Caco-2 (cell line): ENCODE data around the gene DRAM1. TPM values are rescaled to one million over a fixed set of nuclear protein-coding genes. Genes with fewer than 3 reads are reported as not detected.

Experiments
- BruUV-seq: library from RNA; stranded (reverse); fragments of 400-500 nt; replicated peaks from 2 replicates; lab custom pipeline; 2021; lab: Mats Ljungman, UMichigan
- CTCF ChIA-PET: fragments of 300-600 bp; sonication (Branson Sonifier 250); formaldehyde crosslinking; loops from one replicate; lab custom pipeline; 2022; ENCODE audit warnings: antibody characterized with exemption; lab: Charles Lee
- POLR2A ChIA-PET: fragments of 300-600 bp; sonication (Branson Sonifier 250); formaldehyde crosslinking; loops from one replicate; lab custom pipeline; 2022; ENCODE audit warnings: antibody characterized with exemption; lab: Charles Lee
- DNase-seq, 2 experiments: peaks; one replicate each; pipeline versions ENCODE4 v3.0.0 to v3.0.0-alpha.2; 2020 to 2022
- H3K27me3 ChIP-seq: replicated peaks from 2 replicates; pipeline ENCODE4 v1.6.0; 2011; ENCODE audit warnings: low read length; ENCODE audit not compliant: control insufficient read depth, insufficient read depth
- H3K36me3 ChIP-seq: 2 replicates; pipeline ENCODE4 v1.5.1; 2011; ENCODE audit warnings: low read length; ENCODE audit not compliant: control insufficient read depth, insufficient read depth
- H3K4me1 ChIP-seq: fragments of 250-450 bp; sonication (Bioruptor Pico); 2 replicates; pipeline ENCODE4 v1.5.1; 2020; ENCODE audit warnings: mild to moderate bottlenecking
- H3K4me3 ChIP-seq: 2 replicates; pipeline ENCODE4 v1.5.1; 2011; ENCODE audit warnings: low read depth, mild to moderate bottlenecking, control low read depth, low read length
- H3K9me3 ChIP-seq: fragments of 250-450 bp; sonication (Bioruptor Pico); 2 replicates; pipeline ENCODE4 v1.5.1; 2020; ENCODE audit warnings: mild to moderate bottlenecking, moderate library complexity
- H3K27ac Mint-ChIP-seq: one replicate; pipeline ENCODE4 v1.8.0; 2022; ENCODE audit warnings: mixed read lengths; ENCODE audit not compliant: unreplicated experiment
- H3K27me3 Mint-ChIP-seq: one replicate; pipeline ENCODE4 v1.8.0; 2022; ENCODE audit warnings: mixed read lengths; ENCODE audit not compliant: insufficient read depth, unreplicated experiment
- H3K36me3 Mint-ChIP-seq: one replicate; pipeline ENCODE4 v1.8.0; 2022; ENCODE audit warnings: mild to moderate bottlenecking, mixed read lengths; ENCODE audit not compliant: insufficient read depth, unreplicated experiment
- H3K4me1 Mint-ChIP-seq: one replicate; pipeline ENCODE4 v1.8.0; 2022; ENCODE audit warnings: low read depth, mixed read lengths; ENCODE audit not compliant: unreplicated experiment
- H3K4me3 Mint-ChIP-seq: one replicate; pipeline ENCODE4 v1.8.0; 2022; ENCODE audit warnings: mild to moderate bottlenecking, moderate library complexity, mixed read lengths; ENCODE audit not compliant: unreplicated experiment
- H3K9me3 Mint-ChIP-seq: one replicate; pipeline ENCODE4 v1.8.0; 2022; ENCODE audit warnings: mixed read lengths; ENCODE audit not compliant: unreplicated experiment
- intact Hi-C: fragments of 100-400 bp; cut with micrococcal nuclease; formaldehyde crosslinking; loops from one replicate; pipeline ENCODE4 v1.10.0; 2022; ENCODE audit not compliant: unreplicated experiment
- total RNA-seq: library from RNA; stranded (reverse); gene quantifications from 2 replicates; pipeline ENCODE4 v1.2.3, GENCODE V29; 2022
- TF ChIP-seq, protein P1 (sequence below), 2 experiments: fragments of 200-600 bp in 1 of 2; IDR thresholded peaks; 1 replicate in 1 of 2; 2 replicates in 1 of 2; pipeline versions ENCODE4 v1.5.1 to v1.8.0; 2011 to 2022; ENCODE audit warnings: antibody characterized with exemption in 1 of 2, control low read depth in 1 of 2, inconsistent platforms in 1 of 2, low read depth in 1 of 2, low read length in 1 of 2, mild to moderate bottlenecking in 1 of 2, moderate library complexity in 1 of 2; ENCODE audit not compliant: insufficient read depth in 1 of 2, severe bottlenecking in 1 of 2, unreplicated experiment in 1 of 2

DRAM1 gene
- total RNA-seq, 1 experiment from 2014 or later, result 46.4 TPM

DNA sequence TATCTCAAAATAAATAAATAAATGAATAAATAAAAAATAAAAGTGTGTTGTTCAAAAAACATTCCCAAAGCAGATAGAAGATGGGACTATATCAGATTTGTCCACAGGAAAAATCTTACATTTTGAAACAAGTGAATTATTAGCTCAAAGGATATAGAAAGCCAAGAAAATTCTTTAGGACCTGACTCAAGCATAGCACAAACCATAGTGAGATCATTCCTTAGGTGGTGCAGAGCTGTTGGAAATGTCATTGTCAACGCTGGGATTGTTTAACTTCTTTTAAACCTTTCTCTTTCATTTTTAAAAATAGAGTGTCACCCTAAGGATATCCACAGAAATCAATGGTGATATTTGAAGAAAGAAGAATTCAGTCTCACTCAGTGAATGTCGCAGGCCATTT lies 43.5 kb downstream of the DRAM1 start:
- ChIA-PET CTCF (no interaction called here), POLR2A (interaction anchor here (0.6 kb wide), 1 partner anchor 14 kb away, joined by 4 read pairs; no protein-coding TSS in a partner anchor)
- Mint-ChIP-seq H3K4me1 (no peaks in the 10 kb centered on the region), H3K27me3 (no peaks in the 10 kb centered on the region), H3K27ac (no peak overlapping the region), H3K36me3 (peaks cover 33% of the 10 kb centered on the region), H3K9me3 (peaks cover 9% of the 10 kb centered on the region), H3K4me3 (no peak overlapping the region)
- Histone ChIP-seq H3K27me3 (no peaks in the 10 kb centered on the region), H3K4me3 (no peak overlapping the region), H3K4me1 (no peaks in the 10 kb centered on the region), H3K36me3 (no peaks in the 10 kb centered on the region; the same call in none of the 2 replicates), H3K9me3 (no peaks in the 10 kb centered on the region)
- TF ChIP-seq, protein P1, sequence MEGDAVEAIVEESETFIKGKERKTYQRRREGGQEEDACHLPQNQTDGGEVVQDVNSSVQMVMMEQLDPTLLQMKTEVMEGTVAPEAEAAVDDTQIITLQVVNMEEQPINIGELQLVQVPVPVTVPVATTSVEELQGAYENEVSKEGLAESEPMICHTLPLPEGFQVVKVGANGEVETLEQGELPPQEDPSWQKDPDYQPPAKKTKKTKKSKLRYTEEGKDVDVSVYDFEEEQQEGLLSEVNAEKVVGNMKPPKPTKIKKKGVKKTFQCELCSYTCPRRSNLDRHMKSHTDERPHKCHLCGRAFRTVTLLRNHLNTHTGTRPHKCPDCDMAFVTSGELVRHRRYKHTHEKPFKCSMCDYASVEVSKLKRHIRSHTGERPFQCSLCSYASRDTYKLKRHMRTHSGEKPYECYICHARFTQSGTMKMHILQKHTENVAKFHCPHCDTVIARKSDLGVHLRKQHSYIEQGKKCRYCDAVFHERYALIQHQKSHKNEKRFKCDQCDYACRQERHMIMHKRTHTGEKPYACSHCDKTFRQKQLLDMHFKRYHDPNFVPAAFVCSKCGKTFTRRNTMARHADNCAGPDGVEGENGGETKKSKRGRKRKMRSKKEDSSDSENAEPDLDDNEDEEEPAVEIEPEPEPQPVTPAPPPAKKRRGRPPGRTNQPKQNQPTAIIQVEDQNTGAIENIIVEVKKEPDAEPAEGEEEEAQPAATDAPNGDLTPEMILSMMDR (IDR thresholded peaks at IDR 0.05; ENCODE audit: insufficient read depth in 1 of 2, low read depth in 1 of 2, low read length in 1 of 2, severe bottlenecking in 1 of 2, unreplicated experiment in 1 of 2), result no peak
- DNase-seq, result no peak
- intact Hi-C loops, result no loop called here
- no TSS peak for BruUV-seq

DNA sequence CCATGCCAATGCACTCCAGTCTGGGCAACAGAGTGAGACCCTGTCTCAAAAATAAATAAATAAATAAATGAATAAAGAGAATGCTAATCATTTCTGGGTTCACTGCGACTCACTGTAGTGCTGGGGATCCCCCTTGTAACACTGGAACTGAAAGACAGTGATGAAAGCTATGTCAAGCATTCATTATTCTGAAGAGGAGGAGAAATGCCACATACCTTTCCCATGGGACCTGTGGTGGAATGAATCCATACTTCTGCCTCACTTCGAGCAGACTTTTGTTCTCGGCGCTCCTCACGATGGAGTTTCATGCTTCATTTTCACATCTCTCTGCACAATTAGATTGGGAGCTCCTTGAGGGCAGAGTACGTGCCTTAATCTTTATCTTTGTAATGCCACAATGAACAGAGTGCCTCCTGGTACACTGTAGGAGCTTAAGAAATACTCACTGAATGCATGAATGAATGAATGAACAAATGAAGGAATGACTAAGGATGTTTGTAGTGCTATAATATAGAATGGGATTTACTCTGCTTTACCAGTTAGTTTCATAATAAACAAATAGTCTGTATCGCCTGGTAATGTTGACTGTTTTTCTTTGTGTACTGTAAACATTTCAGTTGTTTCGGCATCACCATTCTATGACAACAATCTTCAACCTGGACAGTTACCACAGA lies 45.8 kb downstream of the DRAM1 start:
- Mint-ChIP-seq H3K4me3 (no peak overlapping the region), H3K4me1 (no peaks in the 10 kb centered on the region), H3K27ac (no peak overlapping the region), H3K27me3 (no peaks in the 10 kb centered on the region), H3K36me3 (peaks cover 24% of the 10 kb centered on the region), H3K9me3 (peaks cover 9% of the 10 kb centered on the region)
- no peak overlapping the region for H3K4me3 ChIP-seq
- no peaks in the 10 kb centered on the region; the same call in none of the 2 replicates for H3K36me3 ChIP-seq
- H3K4me1 ChIP-seq, result no peaks in the 10 kb centered on the region
- CTCF ChIA-PET, result no interaction called here
- no peaks in the 10 kb centered on the region for H3K9me3 ChIP-seq
- intact Hi-C loops, result no loop called here
- no peaks in the 10 kb centered on the region for H3K27me3 ChIP-seq
- POLR2A ChIA-PET, result no interaction called here
- DNase-seq, result no peak
- TF ChIP-seq, protein P1 (IDR thresholded peaks at IDR 0.05; ENCODE audit: insufficient read depth in 1 of 2, low read depth in 1 of 2, low read length in 1 of 2, severe bottlenecking in 1 of 2, unreplicated experiment in 1 of 2), result no peak
- BruUV-seq, result TSS peak; percentile 30

DNA sequence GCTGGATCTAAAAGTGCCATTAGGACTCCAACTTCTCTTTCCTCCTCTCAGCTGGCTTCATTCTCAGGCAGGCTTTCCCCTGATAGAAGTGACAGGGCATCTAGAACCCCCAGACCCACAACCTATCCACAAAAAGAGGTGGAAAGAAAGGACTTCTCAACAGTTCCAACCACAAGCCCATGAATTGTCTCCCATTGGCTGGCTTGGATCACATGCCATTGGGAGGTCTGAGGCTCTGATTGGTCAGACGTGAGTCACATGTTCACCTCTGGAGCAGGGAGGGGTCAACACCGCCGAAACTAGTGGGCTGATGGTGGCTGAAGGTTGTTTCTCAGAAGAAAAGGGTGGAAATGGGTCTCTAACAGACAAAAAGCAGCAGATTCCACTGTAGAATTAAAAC lies 47.2 kb downstream of the DRAM1 start:
- Histone ChIP-seq H3K27me3 (no peaks in the 10 kb centered on the region), H3K9me3 (no peaks in the 10 kb centered on the region), H3K36me3 (no peaks in the 10 kb centered on the region; the same call in none of the 2 replicates), H3K4me1 (no peaks in the 10 kb centered on the region), H3K4me3 (no peak overlapping the region)
- TF ChIP-seq, protein P1 (IDR thresholded peaks at IDR 0.05; ENCODE audit: insufficient read depth in 1 of 2, low read depth in 1 of 2, low read length in 1 of 2, severe bottlenecking in 1 of 2, unreplicated experiment in 1 of 2), result no peak
- H3K4me3 Mint-ChIP-seq, result no peak overlapping the region
- intact Hi-C loops, result no loop called here
- no peaks in the 10 kb centered on the region for H3K27me3 Mint-ChIP-seq
- H3K27ac Mint-ChIP-seq, result no peak overlapping the region
- H3K36me3 Mint-ChIP-seq, result peaks cover 24% of the 10 kb centered on the region
- peak; percentile 26 to 43 for DNase-seq
- H3K9me3 Mint-ChIP-seq, result peaks cover 9% of the 10 kb centered on the region
- no TSS peak for BruUV-seq
- POLR2A ChIA-PET, result no interaction called here
- CTCF ChIA-PET, result no interaction called here
- no peaks in the 10 kb centered on the region for H3K4me1 Mint-ChIP-seq
